WERI-Rb-1 (cell line): ENCODE results near the gene CD36.

ENCODE experiments used
- DNase-seq: peaks from one replicate; pipeline ENCODE4 v3.0.0-alpha.2; 2020
- H3K27ac ChIP-seq: fragments of 250-450 bp; sonication (Bioruptor Pico); 2 replicates; pipeline ENCODE4 v1.5.1; 2020; ENCODE audit warnings: mild to moderate bottlenecking, moderate library complexity
- H3K27me3 ChIP-seq: fragments of 250-450 bp; sonication (Bioruptor Pico); 2 replicates; pipeline ENCODE4 v1.5.1; 2021; ENCODE audit warnings: mild to moderate bottlenecking, low read depth, moderate library complexity; ENCODE audit not compliant: insufficient read depth, severe bottlenecking
- H3K36me3 ChIP-seq: fragments of 250-450 bp; sonication (Bioruptor Pico); 2 replicates; pipeline ENCODE4 v1.5.1; 2020; ENCODE audit warnings: mild to moderate bottlenecking, moderate library complexity
- H3K4me3 ChIP-seq: 2 replicates; pipeline ENCODE4 v1.5.1; 2011; ENCODE audit warnings: low read depth, mild to moderate bottlenecking, control low read depth, low read length
- H3K9me3 ChIP-seq: fragments of 250-450 bp; sonication (Bioruptor Pico); 2 replicates; pipeline ENCODE4 v1.5.1; 2021; ENCODE audit warnings: mild to moderate bottlenecking, moderate library complexity; ENCODE audit not compliant: severe bottlenecking
- TF ChIP-seq, protein P1 (sequence below): IDR thresholded peaks from 2 replicates; pipeline ENCODE4 v1.5.1; 2011; ENCODE audit warnings: low read depth, mild to moderate bottlenecking, control low read depth, inconsistent platforms, low read length

The CD36 gene

DNA sequence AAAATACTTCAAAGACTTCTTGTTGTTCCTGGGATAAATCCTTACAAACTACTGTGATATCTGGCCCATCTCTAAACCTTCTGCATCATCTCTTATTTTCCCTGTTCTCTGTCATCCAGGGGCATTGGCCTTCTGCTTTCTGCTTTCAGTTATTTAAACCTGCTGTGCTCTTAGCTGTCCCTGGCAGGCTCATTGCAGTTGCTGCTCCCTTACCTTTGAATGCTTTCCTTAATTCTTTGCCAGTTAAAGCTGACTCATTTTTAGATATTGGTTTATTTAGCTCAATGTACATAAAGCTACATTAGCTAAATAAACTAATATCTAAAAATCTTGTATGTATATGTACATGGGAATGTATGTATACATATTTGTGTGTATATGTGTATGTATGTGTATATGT lies 40.6 kb upstream of the CD36 start:
- TF ChIP-seq, protein P1, sequence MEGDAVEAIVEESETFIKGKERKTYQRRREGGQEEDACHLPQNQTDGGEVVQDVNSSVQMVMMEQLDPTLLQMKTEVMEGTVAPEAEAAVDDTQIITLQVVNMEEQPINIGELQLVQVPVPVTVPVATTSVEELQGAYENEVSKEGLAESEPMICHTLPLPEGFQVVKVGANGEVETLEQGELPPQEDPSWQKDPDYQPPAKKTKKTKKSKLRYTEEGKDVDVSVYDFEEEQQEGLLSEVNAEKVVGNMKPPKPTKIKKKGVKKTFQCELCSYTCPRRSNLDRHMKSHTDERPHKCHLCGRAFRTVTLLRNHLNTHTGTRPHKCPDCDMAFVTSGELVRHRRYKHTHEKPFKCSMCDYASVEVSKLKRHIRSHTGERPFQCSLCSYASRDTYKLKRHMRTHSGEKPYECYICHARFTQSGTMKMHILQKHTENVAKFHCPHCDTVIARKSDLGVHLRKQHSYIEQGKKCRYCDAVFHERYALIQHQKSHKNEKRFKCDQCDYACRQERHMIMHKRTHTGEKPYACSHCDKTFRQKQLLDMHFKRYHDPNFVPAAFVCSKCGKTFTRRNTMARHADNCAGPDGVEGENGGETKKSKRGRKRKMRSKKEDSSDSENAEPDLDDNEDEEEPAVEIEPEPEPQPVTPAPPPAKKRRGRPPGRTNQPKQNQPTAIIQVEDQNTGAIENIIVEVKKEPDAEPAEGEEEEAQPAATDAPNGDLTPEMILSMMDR = no peak
- no peak overlapping the region for H3K4me3 ChIP-seq
- DNase-seq = no peak
- H3K9me3 ChIP-seq = no peaks in the 10 kb centered on the region
- H3K36me3 ChIP-seq = no peaks in the 10 kb centered on the region
- H3K27me3 ChIP-seq = no peaks in the 10 kb centered on the region
- H3K27ac ChIP-seq = no peak overlapping the region

DNA sequence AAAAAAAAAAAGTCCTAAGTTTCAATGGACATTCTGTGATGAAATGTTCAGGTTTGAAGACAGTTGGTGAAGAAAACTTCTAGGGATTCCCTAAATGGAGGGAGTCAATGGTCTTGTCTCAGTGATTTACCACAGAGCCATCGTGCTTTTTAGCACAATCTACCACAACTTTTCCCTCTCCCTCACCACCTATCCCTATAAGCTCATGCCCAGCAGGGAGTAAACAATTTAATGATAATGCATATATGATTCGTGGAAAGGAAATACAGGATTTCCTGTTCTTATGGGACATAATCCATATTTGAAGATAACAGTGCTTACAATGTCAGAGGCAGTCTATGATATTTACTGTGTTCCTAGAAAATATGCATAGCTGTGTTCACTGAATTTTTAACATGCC lies 38.4 kb upstream of the CD36 start:
- H3K27me3 ChIP-seq = no peaks in the 10 kb centered on the region
- H3K4me3 ChIP-seq = no peak overlapping the region
- no peak overlapping the region for H3K27ac ChIP-seq
- H3K36me3 ChIP-seq = no peaks in the 10 kb centered on the region
- no peaks in the 10 kb centered on the region for H3K9me3 ChIP-seq
- TF ChIP-seq, protein P1 = no peak
- DNase-seq = no peak

DNA sequence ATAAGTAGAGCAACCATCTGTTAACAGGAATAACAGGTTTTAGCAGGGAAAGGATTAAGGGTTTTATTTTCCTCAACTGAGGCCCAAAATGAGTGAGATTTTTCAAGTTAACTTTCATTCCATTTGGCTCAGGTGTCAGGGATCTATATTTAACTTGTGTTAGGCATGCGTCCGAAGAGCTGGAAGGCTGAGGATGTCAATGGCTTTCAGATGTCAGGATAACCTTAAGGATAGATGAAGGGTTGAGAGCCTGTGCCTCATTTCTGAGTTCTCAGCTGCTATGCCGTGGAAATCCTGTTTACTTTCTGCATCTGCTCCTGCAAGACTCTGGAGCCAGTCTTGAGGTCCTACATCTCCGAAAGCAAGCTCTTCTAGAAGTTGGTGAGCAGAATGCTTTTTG lies 36.4 kb upstream of the CD36 start:
- Histone ChIP-seq H3K36me3 (no peaks in the 10 kb centered on the region), H3K4me3 (no peak overlapping the region), H3K9me3 (no peaks in the 10 kb centered on the region), H3K27me3 (no peaks in the 10 kb centered on the region), H3K27ac (no peak overlapping the region)
- TF ChIP-seq, protein P1 = no peak
- DNase-seq = no peak

DNA sequence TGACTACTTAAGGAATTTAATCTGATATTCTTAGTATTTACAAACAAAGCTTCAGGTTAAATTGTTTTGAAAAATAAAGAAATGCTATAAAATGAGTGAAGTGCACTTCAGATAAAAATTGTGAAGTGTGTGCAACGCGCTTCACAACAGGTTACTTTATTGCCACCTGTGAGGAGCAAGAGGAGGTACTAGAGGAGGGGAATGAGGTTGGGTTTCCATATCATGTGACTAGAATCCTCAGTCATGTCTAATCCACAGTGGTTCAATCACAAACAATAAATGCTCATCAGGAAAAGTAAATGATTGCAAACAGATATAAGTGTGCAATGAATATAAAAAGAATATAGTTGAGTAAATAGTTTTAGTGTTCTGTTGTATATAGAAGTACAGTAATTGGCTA lies 34.5 kb upstream of the CD36 start:
- Histone ChIP-seq H3K36me3 (no peaks in the 10 kb centered on the region), H3K27ac (no peak overlapping the region), H3K27me3 (no peaks in the 10 kb centered on the region), H3K4me3 (no peak overlapping the region), H3K9me3 (no peaks in the 10 kb centered on the region)
- no peak for DNase-seq
- TF ChIP-seq, protein P1 = no peak

DNA sequence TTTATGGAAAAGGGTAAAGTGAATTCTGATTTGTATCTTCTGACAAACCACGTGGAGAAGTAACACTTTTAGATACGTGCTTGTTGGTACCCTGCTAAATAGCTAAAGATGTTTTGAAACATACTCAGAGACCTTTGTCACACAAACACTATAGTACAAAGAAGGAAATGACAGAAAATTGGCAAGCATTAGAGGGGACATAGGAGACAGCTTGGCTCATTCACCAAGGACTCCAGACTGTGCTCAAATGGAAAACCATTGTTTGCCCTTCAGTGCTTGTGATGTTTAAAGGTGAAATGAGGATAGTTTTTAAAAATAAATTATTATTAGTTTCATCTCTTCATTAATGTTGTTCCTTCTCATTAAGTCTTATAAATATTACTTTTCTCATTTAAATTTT lies 34.0 kb upstream of the CD36 start:
- TF ChIP-seq, protein P1 = no peak
- H3K27me3 ChIP-seq = no peaks in the 10 kb centered on the region
- no peaks in the 10 kb centered on the region for H3K36me3 ChIP-seq
- DNase-seq = no peak
- H3K9me3 ChIP-seq = no peaks in the 10 kb centered on the region
- H3K4me3 ChIP-seq = no peak overlapping the region
- H3K27ac ChIP-seq = no peak overlapping the region

DNA sequence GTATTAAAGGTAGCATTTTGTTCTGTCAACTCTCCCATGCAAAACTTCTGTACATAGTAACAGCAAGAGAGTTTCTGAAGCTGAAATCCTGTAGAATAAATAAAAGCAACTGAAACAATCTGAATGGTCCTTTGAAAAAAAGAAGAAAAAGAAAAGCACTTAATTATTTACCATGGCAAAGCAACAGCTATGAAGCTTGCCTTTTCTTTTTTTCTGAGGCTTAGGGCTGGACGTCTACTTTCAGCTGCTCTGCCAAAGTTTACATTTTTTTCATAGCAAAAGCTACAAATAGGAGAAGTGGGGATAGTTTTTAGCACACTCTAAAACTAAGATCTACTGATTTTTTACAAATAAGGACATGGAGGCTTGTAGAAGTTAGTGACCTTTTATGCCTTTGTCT lies 31.3 kb upstream of the CD36 start:
- Histone ChIP-seq H3K4me3 (no peak overlapping the region), H3K36me3 (no peaks in the 10 kb centered on the region), H3K9me3 (no peaks in the 10 kb centered on the region), H3K27ac (no peak overlapping the region), H3K27me3 (no peaks in the 10 kb centered on the region)
- DNase-seq = no peak
- TF ChIP-seq, protein P1 = no peak
